AG08395 (cell line): ENCODE data around the gene EIF1AX.
"Not testable (repeated sequence)": the region's sequence is repeated elsewhere in the genome, so short reads cannot be mapped to it uniquely, and the experiment has no call there.

Experiments
- DNase-seq: peaks from one replicate; pipeline ENCODE4 v3.0.0; 2012; ENCODE audit warnings: mixed read lengths, low spot score

The EIF1AX gene

GRCh38 chrX:20141281-20142220 is at the start of gene EIF1AX:
Gene EIF1AX, minus strand, starts transcription at chrX:20141838. Its CDS starts 198 bp downstream, at chrX:20141640.
- DNase-seq = peak; percentile 97

GRCh38 chrX:20189171-20189570 is 47.5 kb upstream of the EIF1AX start:
- DNase-seq = no peak

- DNase-seq = peak; percentile 3
Measured at GRCh38 chrX:20181598-20182329, 40.1 kb upstream of the EIF1AX start.

GRCh38 chrX:20177093-20177492 is 35.5 kb upstream of the EIF1AX start:
- no peak for DNase-seq

GRCh38 chrX:20173856-20174255 is 32.2 kb upstream of the EIF1AX start:
- no peak for DNase-seq

GRCh38 chrX:20173313-20173712 is 31.7 kb upstream of the EIF1AX start:
- DNase-seq = no peak

- no peak for DNase-seq
Measured at GRCh38 chrX:20171887-20172286, 30.2 kb upstream of the EIF1AX start.

- DNase-seq = not testable (repeated sequence)
Measured at GRCh38 chrX:20162516-20162915, 20.9 kb upstream of the EIF1AX start.

GRCh38 chrX:20159797-20160385 is 18.3 kb upstream of the EIF1AX start:
- DNase-seq = no peak

GRCh38 chrX:20151689-20152088 is 10.1 kb upstream of the EIF1AX start:
- DNase-seq = no peak

GRCh38 chrX:20149326-20149725 is 7.7 kb upstream of the EIF1AX start:
- DNase-seq = no peak

GRCh38 chrX:20147561-20147960 is 5.9 kb upstream of the EIF1AX start:
- DNase-seq = no peak

- peak; percentile 15 for DNase-seq
Measured at GRCh38 chrX:20144491-20144890, 2.9 kb upstream of the EIF1AX start.

- no peak for DNase-seq
Measured at GRCh38 chrX:20143561-20143960, 1.9 kb upstream of the EIF1AX start.

GRCh38 chrX:20143111-20143510 is 1.5 kb upstream of the EIF1AX start:
- DNase-seq = no peak

GRCh38 chrX:20140420-20140819 is 1.2 kb downstream of the EIF1AX start:
- no peak for DNase-seq

- peak; percentile 56 for DNase-seq
Measured at GRCh38 chrX:20139966-20140365, 1.7 kb downstream of the EIF1AX start.

GRCh38 chrX:20135944-20136343 is 5.7 kb downstream of the EIF1AX start:
- no peak for DNase-seq

GRCh38 chrX:20132666-20133065 is 9.0 kb downstream of the EIF1AX start:
- no peak for DNase-seq

- DNase-seq = no peak
Measured at GRCh38 chrX:20130357-20130756, 11.3 kb downstream of the EIF1AX start.

- no peak for DNase-seq
Measured at GRCh38 chrX:20129547-20129946, 12.1 kb downstream of the EIF1AX start.

GRCh38 chrX:20128670-20129069 is 13.0 kb downstream of the EIF1AX start:
- no peak for DNase-seq

- not testable (repeated sequence) for DNase-seq
Measured at GRCh38 chrX:20127440-20127839, 14.2 kb downstream of the EIF1AX start.
